ENCODE results near the gene DDX47. TPM values are rescaled to one million over a fixed set of nuclear protein-coding genes. Genes with fewer than 3 reads are reported as not detected.

The DDX47 gene
- total and polyA plus RNA-seq, 2 of the 13 experiments (the other 11 are each of a cell fraction or from before 2014, with no cell fraction given): 48.5 to 78.7 TPM

DNA sequence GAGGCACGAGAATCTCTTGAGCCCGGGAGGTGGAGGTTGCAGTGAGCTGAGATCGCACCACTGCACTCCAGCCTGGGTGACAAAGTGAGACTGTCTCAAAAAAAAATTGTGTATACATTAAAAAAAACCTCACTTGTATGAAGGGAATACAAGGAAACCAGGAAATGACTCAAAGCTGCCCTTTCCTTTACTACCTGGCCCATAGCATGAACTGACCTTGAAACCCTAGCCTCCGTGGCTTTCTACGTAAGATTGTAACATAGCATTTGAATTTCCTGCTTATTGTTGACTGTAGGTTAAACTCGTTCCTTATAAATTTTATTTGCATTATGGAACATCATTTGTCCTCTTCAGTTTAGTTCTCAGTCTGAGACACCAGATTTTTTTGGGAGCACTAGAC is 9.1 kb upstream of the DDX47 start:
- no TSS peak for BruUV-seq (replicated peaks)
- no peak overlapping the region for H2AFZ ChIP-seq (ENCODE audit: low read length)
- no peaks in the 10 kb centered on the region for H3K9me3 ChIP-seq (ENCODE audit: low read length)
- POLR2A ChIA-PET: no interaction called here
- no peaks in the 10 kb centered on the region; a peak in 1 of 5 replicates for H3K27me3 ChIP-seq (ENCODE audit: control insufficient read depth in 1 of 2, insufficient read depth in 2 of 2, low read length in 2 of 2)
- peaks cover 44% of the 10 kb centered on the region for H3K4me1 ChIP-seq (ENCODE audit: insufficient read depth, low read length)
- in situ Hi-C loops (cut with HindIII; ENCODE audit: extremely low pct_ligation_motif_present, low pct_unique_long_range_greater_than_20kb): no loop called here
- H3K4me3 ChIP-seq (replicated peaks in 1 of 3; ENCODE audit: insufficient read depth in 1 of 3, low read depth in 2 of 3, low read length in 3 of 3): no peak overlapping the region
- CTCF ChIA-PET (ENCODE audit: low intra/inter-chr PET ratio, low total read pairs): no interaction called here
- TF ChIP-seq ZNF891 (CRISPR knock-in tag; IDR thresholded peaks at IDR 0.05) (no peak), ELF3 (CRISPR knock-in tag; IDR thresholded peaks at IDR 0.05) (peak; percentile 58), RARA (CRISPR knock-in tag; IDR thresholded peaks at IDR 0.05) (peak; percentile 70), MTF1 (CRISPR knock-in tag; IDR thresholded peaks at IDR 0.05) (no peak), CHCHD3 (CRISPR knock-in tag; IDR thresholded peaks at IDR 0.05) (no peak)
- TF ChIP-seq, protein P1, sequence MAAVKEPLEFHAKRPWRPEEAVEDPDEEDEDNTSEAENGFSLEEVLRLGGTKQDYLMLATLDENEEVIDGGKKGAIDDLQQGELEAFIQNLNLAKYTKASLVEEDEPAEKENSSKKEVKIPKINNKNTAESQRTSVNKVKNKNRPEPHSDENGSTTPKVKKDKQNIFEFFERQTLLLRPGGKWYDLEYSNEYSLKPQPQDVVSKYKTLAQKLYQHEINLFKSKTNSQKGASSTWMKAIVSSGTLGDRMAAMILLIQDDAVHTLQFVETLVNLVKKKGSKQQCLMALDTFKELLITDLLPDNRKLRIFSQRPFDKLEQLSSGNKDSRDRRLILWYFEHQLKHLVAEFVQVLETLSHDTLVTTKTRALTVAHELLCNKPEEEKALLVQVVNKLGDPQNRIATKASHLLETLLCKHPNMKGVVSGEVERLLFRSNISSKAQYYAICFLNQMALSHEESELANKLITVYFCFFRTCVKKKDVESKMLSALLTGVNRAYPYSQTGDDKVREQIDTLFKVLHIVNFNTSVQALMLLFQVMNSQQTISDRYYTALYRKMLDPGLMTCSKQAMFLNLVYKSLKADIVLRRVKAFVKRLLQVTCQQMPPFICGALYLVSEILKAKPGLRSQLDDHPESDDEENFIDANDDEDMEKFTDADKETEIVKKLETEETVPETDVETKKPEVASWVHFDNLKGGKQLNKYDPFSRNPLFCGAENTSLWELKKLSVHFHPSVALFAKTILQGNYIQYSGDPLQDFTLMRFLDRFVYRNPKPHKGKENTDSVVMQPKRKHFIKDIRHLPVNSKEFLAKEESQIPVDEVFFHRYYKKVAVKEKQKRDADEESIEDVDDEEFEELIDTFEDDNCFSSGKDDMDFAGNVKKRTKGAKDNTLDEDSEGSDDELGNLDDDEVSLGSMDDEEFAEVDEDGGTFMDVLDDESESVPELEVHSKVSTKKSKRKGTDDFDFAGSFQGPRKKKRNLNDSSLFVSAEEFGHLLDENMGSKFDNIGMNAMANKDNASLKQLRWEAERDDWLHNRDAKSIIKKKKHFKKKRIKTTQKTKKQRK (IDR thresholded peaks at IDR 0.05; ENCODE audit: low read length): no peak
- TF ChIP-seq, protein P2, sequence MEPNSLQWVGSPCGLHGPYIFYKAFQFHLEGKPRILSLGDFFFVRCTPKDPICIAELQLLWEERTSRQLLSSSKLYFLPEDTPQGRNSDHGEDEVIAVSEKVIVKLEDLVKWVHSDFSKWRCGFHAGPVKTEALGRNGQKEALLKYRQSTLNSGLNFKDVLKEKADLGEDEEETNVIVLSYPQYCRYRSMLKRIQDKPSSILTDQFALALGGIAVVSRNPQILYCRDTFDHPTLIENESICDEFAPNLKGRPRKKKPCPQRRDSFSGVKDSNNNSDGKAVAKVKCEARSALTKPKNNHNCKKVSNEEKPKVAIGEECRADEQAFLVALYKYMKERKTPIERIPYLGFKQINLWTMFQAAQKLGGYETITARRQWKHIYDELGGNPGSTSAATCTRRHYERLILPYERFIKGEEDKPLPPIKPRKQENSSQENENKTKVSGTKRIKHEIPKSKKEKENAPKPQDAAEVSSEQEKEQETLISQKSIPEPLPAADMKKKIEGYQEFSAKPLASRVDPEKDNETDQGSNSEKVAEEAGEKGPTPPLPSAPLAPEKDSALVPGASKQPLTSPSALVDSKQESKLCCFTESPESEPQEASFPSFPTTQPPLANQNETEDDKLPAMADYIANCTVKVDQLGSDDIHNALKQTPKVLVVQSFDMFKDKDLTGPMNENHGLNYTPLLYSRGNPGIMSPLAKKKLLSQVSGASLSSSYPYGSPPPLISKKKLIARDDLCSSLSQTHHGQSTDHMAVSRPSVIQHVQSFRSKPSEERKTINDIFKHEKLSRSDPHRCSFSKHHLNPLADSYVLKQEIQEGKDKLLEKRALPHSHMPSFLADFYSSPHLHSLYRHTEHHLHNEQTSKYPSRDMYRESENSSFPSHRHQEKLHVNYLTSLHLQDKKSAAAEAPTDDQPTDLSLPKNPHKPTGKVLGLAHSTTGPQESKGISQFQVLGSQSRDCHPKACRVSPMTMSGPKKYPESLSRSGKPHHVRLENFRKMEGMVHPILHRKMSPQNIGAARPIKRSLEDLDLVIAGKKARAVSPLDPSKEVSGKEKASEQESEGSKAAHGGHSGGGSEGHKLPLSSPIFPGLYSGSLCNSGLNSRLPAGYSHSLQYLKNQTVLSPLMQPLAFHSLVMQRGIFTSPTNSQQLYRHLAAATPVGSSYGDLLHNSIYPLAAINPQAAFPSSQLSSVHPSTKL (CRISPR knock-in tag; IDR thresholded peaks at IDR 0.05): peak; percentile 27; the same call in 1 of the 2 replicates
- no peaks in the 10 kb centered on the region for H4K20me1 ChIP-seq (ENCODE audit: insufficient read depth, low read length)
- WGBS (ENCODE audit: low lambda C conversion rate): under 1% methylated on average over 6 of the region's 6 CpGs
- H3K4me2 ChIP-seq (ENCODE audit: low read depth, low read length): peak overlapping the region; percentile 42; the same call in 1 of the 2 replicates
- H3K27ac ChIP-seq (ENCODE audit: extremely low read length, insufficient read depth, low read length): no peak overlapping the region
- ATAC-seq (no peak), DNase-seq (ENCODE audit: low spot score) (peak; percentile 29), FAIRE-seq (no peak)
- H3K79me2 ChIP-seq (ENCODE audit: insufficient read depth, low read length): no peaks in the 10 kb centered on the region
- no peak overlapping the region for H3K9ac ChIP-seq (ENCODE audit: insufficient read depth, low read depth, low read length)
- H3K36me3 ChIP-seq (replicated peaks in 1 of 2; ENCODE audit: control insufficient read depth in 1 of 2, insufficient read depth in 2 of 2, low read length in 2 of 2): no peaks in the 10 kb centered on the region
- intact Hi-C loops (cut with micrococcal nuclease; ENCODE audit: unreplicated experiment): loop anchor here (10.0 kb wide), 1 partner anchor 411 kb away; no protein-coding TSS in a partner anchor

Data from HepG2 (cell line).